ENCODE measurements around the gene RNF4.
"Not testable (repeated sequence)": the region's sequence is repeated elsewhere in the genome, so short reads cannot be mapped to it uniquely, and the experiment has no call there.

Gene RNF4

DNA sequence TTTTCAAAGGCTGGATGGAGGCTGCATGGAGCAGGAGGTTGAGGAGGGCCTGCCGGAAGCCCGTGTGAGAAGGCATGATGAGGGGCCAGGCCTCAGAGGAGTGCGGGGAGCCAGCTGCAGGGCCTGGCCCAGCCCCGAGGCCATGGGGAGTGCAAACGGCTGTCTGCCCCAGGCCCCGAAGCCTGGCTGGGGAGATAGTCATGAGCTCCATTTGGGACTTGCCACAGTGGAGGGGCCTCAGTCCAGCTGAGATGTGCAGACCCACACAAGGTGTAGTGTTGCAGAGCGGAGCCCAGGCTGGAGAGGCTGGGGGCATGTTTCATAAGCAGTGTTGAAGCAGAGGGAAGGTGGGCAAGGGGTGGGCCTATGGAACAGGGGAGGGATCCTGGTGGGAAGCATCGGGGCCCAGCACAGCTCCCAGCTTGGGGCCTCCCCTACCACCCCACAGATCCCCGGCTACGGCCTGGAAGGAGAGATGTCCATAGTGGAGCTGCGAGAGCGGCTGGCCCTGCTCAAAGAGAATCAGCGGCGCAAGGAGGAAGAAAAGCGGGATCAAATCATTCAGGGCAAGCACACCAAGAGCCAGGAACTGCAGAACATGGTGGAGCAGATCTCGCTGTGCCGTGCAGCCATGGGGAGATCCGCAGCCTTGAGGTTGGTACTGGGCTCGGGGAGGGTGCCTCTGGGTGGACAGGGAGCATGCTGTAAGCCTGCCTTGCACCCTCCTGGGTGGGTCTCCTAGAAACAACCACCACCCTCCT lies 9.1 kb upstream of the RNF4 start:
- DNase-seq: no peak

DNA sequence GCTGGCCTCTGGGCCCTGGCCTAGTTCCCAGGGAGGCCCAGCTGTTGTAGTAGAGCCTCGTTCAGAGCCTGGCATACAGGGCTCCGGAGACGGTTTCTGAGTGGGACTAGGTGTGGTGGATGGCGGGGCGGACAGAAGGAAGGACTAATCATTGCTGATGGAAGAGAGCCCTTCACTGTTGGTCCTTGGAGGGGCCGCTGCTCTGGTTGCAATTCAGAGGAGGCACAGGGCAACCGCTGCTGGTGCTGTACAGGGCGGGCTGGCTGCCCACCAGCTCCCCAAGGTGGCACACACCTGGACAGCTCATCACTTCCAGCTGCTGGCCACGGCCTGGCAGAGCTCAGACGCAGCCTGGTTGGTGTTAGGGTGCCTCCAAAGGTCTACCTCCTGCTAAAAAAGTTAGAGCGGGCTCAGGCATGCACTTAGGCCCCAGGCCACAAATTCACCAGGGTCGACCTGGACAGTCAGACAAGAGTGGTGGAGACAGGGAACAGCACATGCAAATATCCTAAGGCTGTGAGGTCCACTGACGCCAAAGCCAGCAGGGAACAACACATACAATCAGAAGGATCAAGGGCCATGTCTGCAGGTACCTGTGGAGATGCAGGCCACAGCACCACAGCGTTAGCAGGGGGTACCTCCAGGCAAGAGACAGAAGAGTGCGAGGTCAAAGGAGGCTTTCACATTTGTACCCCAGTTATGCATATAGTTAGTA lies 7.5 kb upstream of the RNF4 start:
- DNase-seq: no peak

- peak; percentile 59 for DNase-seq
These were observed 6.5 kb upstream of the RNF4 start for GRCh38 chr4:2462218-2462991.

DNA sequence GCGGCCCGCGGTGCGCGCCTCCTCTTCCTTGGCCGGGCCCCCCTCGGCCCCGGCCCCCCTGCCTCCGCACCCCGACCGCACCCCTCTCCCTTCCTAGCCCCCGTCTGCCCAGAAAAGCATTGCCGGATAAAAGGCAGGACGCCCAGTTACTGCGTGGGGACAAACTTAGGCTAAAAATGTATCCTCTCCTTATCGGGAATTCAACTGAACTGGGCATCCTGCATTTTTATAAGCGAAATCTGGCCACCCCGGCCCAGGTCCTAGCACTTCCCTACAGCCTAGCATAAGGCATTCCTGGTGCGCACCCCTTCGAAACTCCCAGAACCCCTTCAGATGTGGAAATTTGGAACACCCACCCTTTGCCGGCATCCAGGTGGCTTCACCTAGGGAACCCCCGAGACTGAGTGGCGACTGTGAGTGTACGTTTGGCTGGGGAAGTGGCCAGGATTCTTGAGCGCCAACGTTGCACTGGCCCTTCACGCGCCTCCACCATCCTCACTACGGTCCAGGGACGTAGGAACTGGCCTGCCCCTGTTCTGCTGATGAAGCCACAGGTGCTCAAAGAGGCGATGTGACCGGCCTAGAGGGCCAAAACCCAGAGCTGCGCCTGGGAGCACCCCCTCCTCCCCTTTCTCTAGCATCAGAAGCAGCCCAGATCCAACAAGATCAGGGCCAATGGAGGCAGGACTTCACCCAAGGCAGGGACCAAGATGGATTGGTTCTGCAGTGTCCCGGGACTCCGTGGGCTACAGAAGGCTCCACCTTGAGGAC lies 5.7 kb upstream of the RNF4 start:
- DNase-seq: no peak

DNA sequence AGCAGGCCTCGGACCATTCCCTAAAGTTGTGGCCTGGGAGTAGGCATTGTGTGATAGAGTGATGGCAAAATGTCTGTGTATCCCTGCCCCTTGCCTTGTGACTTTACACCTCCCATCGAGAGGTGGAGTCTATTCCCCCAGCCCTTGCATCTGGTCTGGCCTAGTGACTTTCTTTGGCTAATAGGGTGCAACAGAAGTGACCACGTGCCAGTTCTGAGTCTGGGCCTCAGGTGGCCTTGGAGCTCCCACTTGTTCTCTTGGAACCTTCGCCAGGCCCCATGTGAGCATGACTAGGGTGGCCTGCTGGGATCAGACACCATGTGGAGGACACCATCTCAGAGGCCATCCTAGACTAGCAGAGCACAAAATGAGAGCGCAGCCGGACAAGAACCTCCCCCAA lies 3.9 kb upstream of the RNF4 start:
- no peak for DNase-seq

GRCh38 chr4:2465544-2465943 lies 3.4 kb upstream of the RNF4 start:
- not testable (repeated sequence) for DNase-seq

- peak; percentile 71 for DNase-seq
These were observed 482 bp downstream of the RNF4 start for GRCh38 chr4:2469192-2469984.

DNA sequence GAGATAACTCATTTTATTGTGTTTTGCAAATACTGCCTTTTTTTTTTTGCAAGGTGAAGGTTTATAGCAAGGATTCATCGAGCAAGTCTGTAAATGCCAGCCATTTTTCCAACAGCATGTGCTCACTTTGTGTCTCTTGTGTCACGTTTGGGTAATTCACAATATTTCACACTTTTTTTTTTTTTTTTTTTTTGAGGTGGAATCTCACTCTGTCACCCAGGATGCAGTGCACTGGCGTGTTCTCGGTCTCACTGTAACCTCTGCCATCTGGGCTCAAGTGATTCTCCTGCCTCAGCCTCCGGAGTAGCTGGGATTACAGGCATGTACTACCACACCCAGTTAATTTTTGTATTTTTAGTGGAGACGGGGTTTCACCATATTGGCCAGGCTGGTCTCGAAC lies 1.9 kb downstream of the RNF4 start:
- no peak for DNase-seq

GRCh38 chr4:2472187-2472586 lies 3.3 kb downstream of the RNF4 start:
- no peak for DNase-seq

- no peak for DNase-seq
These were observed 9.3 kb downstream of the RNF4 start for GRCh38 chr4:2478229-2478628.

DNA sequence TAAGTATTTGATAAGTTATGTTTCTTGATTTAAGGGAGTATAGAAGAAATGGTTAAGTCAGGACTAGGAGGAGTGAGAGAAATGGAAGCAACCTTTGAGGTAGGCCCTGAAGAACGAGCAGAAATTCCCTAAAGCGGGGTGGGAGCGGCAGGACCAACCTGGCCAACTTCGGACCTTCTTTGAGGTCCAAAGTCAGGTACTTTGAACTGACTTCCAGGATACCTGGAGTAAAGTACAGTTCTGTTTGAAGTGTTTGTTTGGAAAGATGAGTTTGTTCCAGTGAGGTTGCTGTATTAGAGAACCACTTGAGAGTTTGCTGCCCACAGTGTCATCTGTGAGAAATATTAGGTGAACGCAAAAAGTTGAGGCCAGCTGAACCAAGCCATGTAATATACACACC lies 11.7 kb downstream of the RNF4 start:
- DNase-seq: no peak

GRCh38 chr4:2482192-2482591 lies 13.3 kb downstream of the RNF4 start:
- DNase-seq: no peak

GRCh38 chr4:2482693-2483092 lies 13.8 kb downstream of the RNF4 start:
- no peak for DNase-seq

- DNase-seq: no peak
These were observed 14.3 kb downstream of the RNF4 start for GRCh38 chr4:2483237-2483636.

DNA sequence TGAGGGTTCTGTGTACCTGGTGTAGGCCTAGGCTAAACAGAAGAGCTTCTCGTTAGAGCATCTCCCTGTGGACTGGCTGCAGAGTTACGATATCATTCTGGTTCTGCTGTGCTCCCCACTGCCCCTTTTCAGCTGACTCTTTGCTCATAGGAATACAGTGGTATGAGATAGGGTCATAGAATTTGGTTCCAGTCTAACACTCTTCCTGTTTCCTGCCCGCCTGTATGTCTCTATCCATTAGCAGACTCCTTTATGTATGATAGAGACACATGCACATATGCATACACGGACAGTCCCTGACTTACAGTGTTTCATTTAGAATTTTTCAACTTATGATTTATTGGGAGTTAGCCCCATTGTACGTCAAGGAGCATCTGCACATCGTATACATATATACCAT lies 15.3 kb downstream of the RNF4 start:
- DNase-seq: no peak

- peak; percentile 50 for DNase-seq
These were observed 16.1 kb downstream of the RNF4 start for GRCh38 chr4:2484993-2485392.

DNA sequence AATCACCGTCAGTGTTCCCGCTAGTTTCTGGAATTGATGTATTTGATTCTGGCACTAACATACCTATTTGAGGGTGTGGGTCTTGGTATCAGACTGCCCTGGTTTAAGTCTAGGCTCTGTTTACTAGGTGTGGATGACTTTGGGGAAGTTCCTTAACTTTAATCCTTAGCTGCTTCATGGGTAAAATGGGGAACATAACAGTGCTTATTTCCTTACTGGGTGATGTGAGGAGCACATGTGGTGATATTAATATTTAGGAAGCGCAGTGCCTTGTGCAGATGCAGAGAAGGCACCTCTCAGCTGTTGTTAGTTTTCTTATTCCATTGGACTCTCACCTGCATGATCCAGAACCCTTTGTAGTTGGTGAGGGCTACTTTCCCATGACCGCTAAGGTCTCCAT lies 17.1 kb downstream of the RNF4 start:
- no peak for DNase-seq

- DNase-seq: no peak
These were observed 18.1 kb downstream of the RNF4 start for GRCh38 chr4:2486981-2487380.

GRCh38 chr4:2487632-2488031 lies 18.7 kb downstream of the RNF4 start:
- no peak for DNase-seq

DNA sequence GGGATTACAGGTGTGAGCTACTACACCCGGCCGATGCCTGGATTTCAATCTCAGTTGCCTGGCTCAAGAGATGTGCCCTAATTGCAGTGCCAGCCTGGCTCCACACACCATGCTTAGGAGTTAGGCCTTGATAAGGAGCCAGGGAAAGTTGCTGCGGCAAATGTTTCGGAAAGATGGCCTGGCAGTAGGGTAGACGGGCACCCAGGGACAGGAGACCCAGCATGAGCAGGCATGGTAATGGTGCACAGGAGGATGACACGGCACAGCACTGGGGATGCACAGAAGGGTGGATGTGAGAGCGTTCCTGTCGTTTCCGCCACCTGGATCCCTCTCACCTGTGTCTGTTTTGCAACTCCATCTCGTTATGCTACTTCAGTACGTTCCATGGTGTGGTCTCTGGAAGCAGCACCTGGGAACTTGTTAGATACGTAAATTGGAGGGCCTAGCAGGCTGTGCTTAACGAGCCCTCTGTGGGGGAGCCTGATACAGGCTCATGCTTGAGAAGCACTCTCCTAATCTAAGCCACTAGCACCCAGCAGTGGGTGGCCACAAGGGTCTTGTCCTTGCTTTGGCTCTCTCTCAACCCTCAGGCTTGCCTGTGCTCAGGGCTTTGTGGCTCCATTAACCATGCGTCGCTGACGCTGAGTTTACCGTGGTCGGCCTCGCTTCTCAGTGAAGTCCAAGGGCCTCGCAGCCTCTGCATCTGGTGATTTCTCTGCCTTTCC lies 20.3 kb downstream of the RNF4 start:
- DNase-seq: no peak

GRCh38 chr4:2489841-2490552 lies 21.1 kb downstream of the RNF4 start:
- DNase-seq: no peak

Data from activated effector memory CD4-positive, alpha-beta T cell treated with Interleukin-2 at 50 U/mL for 16 hours (primary cell).